HG03558 (cell line): ENCODE measurements around the gene GRIA3.

ENCODE experiments used
- ATAC-seq: cut with Tn5 transposase; IDR thresholded peaks from one replicate; pipeline ENCODE4 v1.9.1; 2021; ENCODE audit warnings: moderate number of reproducible peaks; ENCODE audit not compliant: unreplicated experiment; ENCODE audit errors: extremely low read depth

The GRIA3 gene

GRCh38 chrX:123442764-123443163 lies 258.7 kb downstream of the GRIA3 start:
- ATAC-seq, result no peak

DNA sequence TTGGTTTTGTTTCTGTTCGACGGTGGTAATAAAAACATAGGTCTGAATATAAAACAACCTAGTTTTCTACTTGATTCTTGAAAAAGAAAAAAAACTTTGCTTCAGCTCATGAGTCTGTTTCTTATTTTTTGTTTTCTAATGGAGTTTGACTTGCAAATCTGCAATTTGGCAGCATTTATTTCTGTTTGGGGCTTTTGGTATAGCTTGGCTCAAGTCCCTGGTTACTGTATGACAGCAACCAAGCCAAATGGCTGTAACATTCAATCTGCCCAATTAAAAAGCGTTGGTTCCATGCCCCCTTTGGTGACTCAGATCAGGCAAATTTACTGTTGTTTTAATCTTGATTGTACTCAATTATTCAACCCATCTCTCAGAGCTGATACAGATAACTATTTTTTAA lies 263.4 kb downstream of the GRIA3 start:
- ATAC-seq, result no peak

- ATAC-seq, result no peak
Measured at GRCh38 chrX:123449335-123449734, 265.3 kb downstream of the GRIA3 start.

DNA sequence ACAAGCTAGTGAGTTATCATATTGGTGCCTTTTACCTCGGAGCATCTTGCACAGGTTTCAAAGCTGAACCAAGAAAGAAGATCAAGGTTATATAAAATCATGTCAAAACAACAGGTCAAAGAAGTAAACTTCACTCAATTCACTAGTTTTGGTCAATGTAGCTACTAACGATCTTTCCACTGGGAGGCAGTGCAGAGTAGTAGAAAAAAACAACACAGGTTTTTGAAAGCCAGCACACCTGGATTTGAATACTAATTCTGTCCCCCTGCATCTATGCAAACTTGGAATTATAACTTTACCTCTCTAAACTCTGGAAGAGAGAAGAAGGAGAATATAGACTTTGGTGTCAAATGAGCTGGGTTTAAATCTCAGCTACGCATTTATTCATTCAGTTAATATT lies 266.1 kb downstream of the GRIA3 start:
- ATAC-seq, result no peak

GRCh38 chrX:123454712-123455431 lies 270.8 kb downstream of the GRIA3 start:
- no peak for ATAC-seq

GRCh38 chrX:123455693-123456092 lies 271.6 kb downstream of the GRIA3 start:
- no peak for ATAC-seq

DNA sequence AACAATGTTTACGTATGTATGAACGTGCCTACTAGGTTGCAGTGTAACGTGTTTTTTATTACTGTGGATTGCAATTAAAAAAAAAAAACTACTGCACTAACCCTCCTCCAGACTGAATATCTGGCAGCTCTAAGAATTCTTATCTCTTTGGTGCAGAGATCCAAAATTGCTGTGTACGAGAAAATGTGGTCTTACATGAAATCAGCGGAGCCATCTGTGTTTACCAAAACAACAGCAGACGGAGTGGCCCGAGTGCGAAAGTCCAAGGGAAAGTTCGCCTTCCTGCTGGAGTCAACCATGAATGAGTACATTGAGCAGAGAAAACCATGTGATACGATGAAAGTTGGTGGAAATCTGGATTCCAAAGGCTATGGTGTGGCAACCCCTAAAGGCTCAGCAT lies 280.6 kb downstream of the GRIA3 start:
- ATAC-seq, result no peak

- no peak for ATAC-seq
Measured at GRCh38 chrX:123468481-123468880, 284.4 kb downstream of the GRIA3 start.

DNA sequence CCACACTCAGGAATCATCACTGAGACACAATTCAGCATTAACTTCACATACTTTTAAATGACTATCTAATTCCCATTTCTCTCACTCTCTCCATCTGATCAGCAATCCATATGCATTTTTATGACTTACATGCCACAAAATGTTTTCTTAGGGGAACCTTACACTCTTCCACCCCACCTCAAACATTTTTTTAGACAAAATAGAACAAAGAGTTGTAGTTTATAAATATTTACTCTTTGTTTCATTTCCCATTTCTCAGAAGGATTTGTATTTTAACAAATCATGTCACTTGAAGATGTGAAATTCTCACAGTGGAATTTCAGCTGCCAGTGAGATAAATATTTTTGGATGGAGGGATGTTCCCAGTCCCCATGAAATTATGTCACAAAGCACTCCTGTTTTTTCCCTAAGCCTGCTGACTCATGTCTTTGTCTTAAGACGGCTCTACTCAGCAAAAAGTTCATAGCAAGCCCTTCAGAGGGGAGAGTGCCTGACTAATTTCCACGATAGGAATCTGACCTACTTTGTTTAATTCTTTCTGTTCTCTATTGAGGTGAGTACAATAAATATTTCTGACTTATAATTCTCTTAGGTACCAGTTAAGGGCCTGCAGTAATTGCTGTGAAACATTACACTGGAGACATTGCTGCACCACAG lies 291.1 kb downstream of the GRIA3 start:
- no peak for ATAC-seq

DNA sequence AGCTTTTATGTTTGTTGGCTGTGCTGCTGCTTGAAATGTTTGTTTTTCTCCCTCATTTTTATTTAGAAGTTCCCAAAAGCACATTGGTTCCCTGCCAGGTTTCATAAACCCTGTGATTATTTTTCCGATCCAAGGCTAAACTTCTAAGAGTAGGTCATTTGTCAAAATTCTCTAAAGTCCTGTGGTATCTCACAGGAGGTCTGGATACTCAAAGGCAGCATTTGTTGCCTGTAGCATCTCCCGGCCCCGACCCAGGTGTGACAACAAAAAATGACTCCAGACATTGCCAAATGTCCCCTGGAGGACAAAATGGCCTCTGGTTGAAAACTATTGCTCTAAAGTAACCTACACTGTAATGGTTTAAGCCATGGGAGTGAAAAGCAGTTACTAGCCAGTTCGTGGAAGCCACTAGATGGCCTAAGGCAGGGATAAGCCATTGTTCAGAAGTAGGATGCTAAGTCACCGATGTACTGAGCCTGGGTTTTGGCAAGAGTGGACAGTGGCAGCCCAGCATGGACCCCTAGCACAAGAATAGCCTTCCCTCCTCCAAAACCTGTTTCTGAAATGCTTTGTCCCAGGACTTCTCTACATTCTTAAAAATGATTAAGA lies 292.6 kb downstream of the GRIA3 start:
- no peak for ATAC-seq

- no peak for ATAC-seq
Measured at GRCh38 chrX:123477673-123478072, 293.6 kb downstream of the GRIA3 start.

- no peak for ATAC-seq
Measured at GRCh38 chrX:123481913-123482851, 298.1 kb downstream of the GRIA3 start.

- no peak for ATAC-seq
Measured at GRCh38 chrX:123486297-123486696, 302.2 kb downstream of the GRIA3 start.

- no peak for ATAC-seq
Measured at GRCh38 chrX:123487236-123487635, 303.2 kb downstream of the GRIA3 start.

GRCh38 chrX:123487669-123488068 lies 303.6 kb downstream of the GRIA3 start:
- no peak for ATAC-seq

- no peak for ATAC-seq
Measured at GRCh38 chrX:123489011-123489410, 304.9 kb downstream of the GRIA3 start.

DNA sequence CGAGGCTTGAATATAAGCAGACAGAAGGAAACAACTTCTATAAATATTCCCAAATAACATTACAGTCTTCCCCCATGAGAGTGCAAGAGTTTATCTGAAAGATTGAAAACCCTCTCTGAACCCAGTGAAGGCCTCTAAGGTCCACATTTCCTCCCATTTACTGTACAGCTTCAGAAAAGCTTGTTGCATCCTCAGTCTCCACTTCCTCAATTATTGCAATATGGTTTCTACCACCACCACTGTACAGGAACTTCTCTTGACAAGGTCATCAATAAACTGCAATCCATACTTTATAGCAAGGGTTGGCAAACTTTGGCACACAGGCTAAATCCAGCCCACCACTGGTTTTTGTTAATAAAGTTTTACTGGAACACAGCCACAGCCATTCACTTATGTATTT lies 309.8 kb downstream of the GRIA3 start:
- ATAC-seq, result no peak

GRCh38 chrX:123499787-123500186 lies 315.7 kb downstream of the GRIA3 start:
- no peak for ATAC-seq

- no peak for ATAC-seq
Measured at GRCh38 chrX:123504047-123504446, 320.0 kb downstream of the GRIA3 start.

DNA sequence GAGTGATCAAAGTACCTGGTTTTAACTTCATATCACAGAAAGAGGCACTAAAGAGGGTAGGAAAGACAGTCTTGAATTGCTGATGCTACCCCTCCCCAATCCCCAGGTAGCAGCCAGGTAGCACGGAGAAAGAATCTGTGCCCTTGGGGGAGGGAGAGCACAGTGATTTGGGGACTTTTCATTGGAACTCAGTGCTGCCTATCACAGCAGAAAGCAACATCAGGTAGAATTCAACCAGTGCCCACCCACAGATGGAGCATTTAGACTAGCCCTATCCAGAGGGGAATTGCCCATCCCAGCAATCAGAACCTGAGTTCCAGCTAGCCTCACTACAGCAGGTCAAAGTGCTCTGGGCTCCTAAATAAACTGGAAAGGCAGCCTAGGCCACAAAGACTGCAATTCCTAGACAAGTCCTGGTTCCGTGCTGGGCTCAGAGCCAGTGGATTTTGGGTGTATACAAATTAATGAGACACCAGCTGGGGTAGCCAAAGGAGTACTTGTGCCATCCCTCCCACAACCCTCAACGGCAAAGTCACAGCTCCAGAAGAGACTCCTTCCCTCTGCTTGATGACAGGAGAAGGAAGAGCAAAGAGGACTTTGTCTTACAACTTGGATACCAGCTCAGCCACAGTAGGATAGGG lies 320.7 kb downstream of the GRIA3 start:
- no peak for ATAC-seq
